ENCODE data around the gene FEV. TPM values are rescaled to one million over a fixed set of nuclear protein-coding genes. Genes with fewer than 3 reads are reported as not detected.
A peak's percentile ranks its signal among the peaks of the same experiment; 100 is the strongest.

FEV gene
- polyA plus RNA-seq, 2 of the 4 experiments (the other 2 are of a cell fraction) = not detected

GRCh38 chr2:218993345-218994315, 8.6 kb upstream of the FEV start, which contains the start of gene CRYBA2:
Gene CRYBA2 (minus strand): TSS chr2:218993422. CDS start chr2:218993176, 246 bp downstream.
- 69% methylated on average over 64 of the region's 88 CpGs for WGBS (ENCODE audit: missing lambda C conversion rate)
- no peak within 1 kb of the TSS for H3K4me3 ChIP-seq
- ChIA-PET POLR2A (interaction anchor here (0.6 kb wide), 1 partner anchor 214 kb away, joined by 3 read pairs; no protein-coding TSS in a partner anchor), CTCF (interaction anchor here (1.0 to 6.2 kb wide), 15 partner anchors 10 to 166 kb away, joined by 3 to 101 read pairs (median 16); partner anchors contain the start of gene FEV)
- TF ChIP-seq USF2 (IDR thresholded peaks at IDR 0.05) = no peak
- no peak for TF ChIP-seq NPAS2 (CRISPR knock-in tag; IDR thresholded peaks at IDR 0.05; ENCODE audit: borderline replicate concordance)
- no peak for TF ChIP-seq CEBPB (IDR thresholded peaks at IDR 0.05)
- TF ChIP-seq RNF2 (IDR thresholded peaks at IDR 0.05; ENCODE audit: borderline replicate concordance, low read depth) = no peak
- TF ChIP-seq MAFK (IDR thresholded peaks at IDR 0.05; ENCODE audit: partially characterized antibody) = peak; percentile 10
- no peak for TF ChIP-seq TFCP2L1 (CRISPR knock-in tag; IDR thresholded peaks at IDR 0.05)
- ATAC-seq = no peak
- H3K4me1 ChIP-seq = peaks cover 10% of the 10 kb centered on the region
- no peak within 1 kb of the TSS for H3K27ac ChIP-seq
- FAIRE-seq = no peak
- DNase-seq (ENCODE audit: low read depth in 1 of 2, low spot score in 1 of 2) = no peak
- no peaks in the 10 kb centered on the region for H3K9me3 ChIP-seq
- no peak within 1 kb of the TSS for H3K4me2 ChIP-seq

GRCh38 chr2:218992703-218993344, 7.8 kb upstream of the FEV start:
- 68% methylated on average over 34 of the region's 44 CpGs for WGBS (ENCODE audit: missing lambda C conversion rate)
- H3K4me3 ChIP-seq = no peak overlapping the region
- H3K27ac ChIP-seq = no peak overlapping the region
- FAIRE-seq (no peak), DNase-seq (ENCODE audit: low read depth in 1 of 2, low spot score in 1 of 2) (no peak), ATAC-seq (no peak)
- H3K4me1 ChIP-seq = peaks cover 10% of the 10 kb centered on the region
- TF ChIP-seq ZC3H11A (IDR thresholded peaks at IDR 0.05) (no peak), KDM1A (IDR thresholded peaks at IDR 0.05; ENCODE audit: low read depth) (no peak), HDAC2 (IDR thresholded peaks at IDR 0.05) (no peak), ZFP36 (IDR thresholded peaks at IDR 0.05; ENCODE audit: borderline replicate concordance, partially characterized antibody) (no peak), POLR2AphosphoS2 (conservative IDR thresholded peaks at IDR 0.05; ENCODE audit: low read length) (no peak), JUN (IDR thresholded peaks at IDR 0.05) (no peak), MYC (IDR thresholded peaks at IDR 0.05; ENCODE audit: borderline replicate concordance, low read length) (no peak), EHMT2 (IDR thresholded peaks at IDR 0.05; ENCODE audit: low read depth) (no peak), SMC3 (IDR thresholded peaks at IDR 0.05) (no peak), FOSB (CRISPR knock-in tag; IDR thresholded peaks at IDR 0.05) (no peak), PHF8 (IDR thresholded peaks at IDR 0.05; ENCODE audit: borderline replicate concordance, low read depth) (no peak), FOXS1 (CRISPR knock-in tag; IDR thresholded peaks at IDR 0.05) (no peak), KDM5A (IDR thresholded peaks at IDR 0.05) (no peak), ATOH8 (CRISPR knock-in tag; IDR thresholded peaks at IDR 0.05; ENCODE audit: low read depth) (no peak), EP300 (IDR thresholded peaks at IDR 0.05) (no peak)
- ChIA-PET POLR2A (no interaction called here), CTCF (interaction anchor here (0.5 to 6.2 kb wide), 11 partner anchors 9 to 160 kb away, joined by 3 to 57 read pairs (median 7); no protein-coding TSS in a partner anchor)
- H3K4me2 ChIP-seq = no peak overlapping the region
- H3K9me3 ChIP-seq = no peaks in the 10 kb centered on the region

All from A549 (cell line).